K562 (cell line): ENCODE results near the gene RPS23. TPM values are rescaled to one million over a fixed set of nuclear protein-coding genes. Genes with fewer than 3 reads are reported as not detected.

Experiments used
- DIDO1 ChIP-seq: fragments of 450-650 bp; IDR thresholded peaks from 2 replicates; pipeline ENCODE4 v1.6.1; 2016; ENCODE audit warnings: low read depth, missing biosample characterization, missing genetic modification characterization
- HIVEP1 ChIP-seq: fragments of 250-450 bp; sonication (Bioruptor Pico); IDR thresholded peaks from 2 replicates; pipeline ENCODE4 v1.4.0; 2020; ENCODE audit warnings: mild to moderate bottlenecking
- KLF10 ChIP-seq: fragments of 250-450 bp; sonication (Bioruptor Pico); IDR thresholded peaks from 2 replicates; pipeline ENCODE4 v1.6.1; 2021; ENCODE audit warnings: matching md5 sums
- MAFG ChIP-seq: fragments of 450-650 bp; conservative IDR thresholded peaks from 2 replicates; pipeline ENCODE4 v1.6.1; 2016; ENCODE audit warnings: missing genetic modification characterization, missing compliant biosample characterization
- NONO ChIP-seq, 2 experiments: fragments of 200-400 bp in 1 of 2; fragments of 450-650 bp in 1 of 2; formaldehyde crosslinking in 1 of 2; IDR thresholded peaks; 2 replicates each; pipeline ENCODE4 v1.6.1; 2017; ENCODE audit warnings: low read depth in 2 of 2, mild to moderate bottlenecking in 2 of 2, moderate library complexity in 2 of 2, low read length in 1 of 2
- PHB2 ChIP-seq: fragments of 450-650 bp; IDR thresholded peaks from 2 replicates; pipeline ENCODE4 v1.6.1; 2017; ENCODE audit warnings: low read depth
- ZNF253 ChIP-seq: fragments of 250-450 bp; sonication (Bioruptor Pico); conservative IDR thresholded peaks from 2 replicates; pipeline ENCODE4 v1.6.1; 2021; ENCODE audit warnings: mild to moderate bottlenecking
- ZNF3 ChIP-seq: fragments of 250-450 bp; sonication (Bioruptor Pico); IDR thresholded peaks from 2 replicates; pipeline ENCODE4 v1.5.0; 2021; ENCODE audit warnings: mild to moderate bottlenecking, moderate library complexity
- ZNF583 ChIP-seq: fragments of 250-450 bp; sonication (Bioruptor Pico); IDR thresholded peaks from 2 replicates; pipeline ENCODE4 v1.4.0; 2020
- ZNF79 ChIP-seq: fragments of 250-450 bp; sonication (Bioruptor Pico); IDR thresholded peaks from 2 replicates; pipeline ENCODE4 v1.4.0; 2020; ENCODE audit warnings: low read depth, mild to moderate bottlenecking, moderate library complexity
- polyA plus RNA-seq, 8 experiments: library from polyadenylated mRNA; depleted of rRNA in 4 of 8; stranded (reverse) in 5 of 8; unstranded in 3 of 8; fragments of >200 nt; fragmentation: Nextera tagmentation in 2 of 8; fragmentation: Illumina TruSeq in 1 of 8; extraction: Ambion mirVana in 2 of 8; extraction: Trizol in 1 of 8; gene quantifications; 2 replicates each; pipeline versions ENCODE4 v1.2.1 to v1.2.3, GENCODE V29; 2011 to 2014; ENCODE audit warnings: inconsistent platforms in 1 of 8, missing spikeins in 1 of 8
- total RNA-seq, 7 experiments: library from RNA; depleted of rRNA in 6 of 7; stranded (reverse); fragments of >200 nt in 6 of 7; fragmentation: Illumina TruSeq in 2 of 7; extraction: Trizol in 2 of 7; gene quantifications; 2 replicates each; pipeline versions ENCODE4 v1.2.1 to v1.2.3, GENCODE V29; 2011 to 2021; ENCODE audit warnings: low replicate concordance in 1 of 7
- TF ChIP-seq, protein P1 (sequence below): fragments of 450-650 bp; IDR thresholded peaks from 2 replicates; pipeline ENCODE4 v1.6.1; 2017; ENCODE audit warnings: antibody characterized with exemption, mild to moderate bottlenecking
- TF ChIP-seq, protein P2 (sequence below), 2 experiments: IDR thresholded peaks in 1 of 2; conservative IDR thresholded peaks in 1 of 2; 2 replicates each; pipeline ENCODE4 v1.6.1; 2016; ENCODE audit warnings: low read depth in 2 of 2, mild to moderate bottlenecking in 1 of 2, missing compliant biosample characterization in 1 of 2, missing genetic modification characterization in 1 of 2, moderate library complexity in 1 of 2
- TF ChIP-seq, protein P3 (sequence below), 2 experiments: fragments of 450-650 bp; conservative IDR thresholded peaks; 2 replicates each; pipeline ENCODE4 v1.6.1; 2017; ENCODE audit warnings: mild to moderate bottlenecking in 2 of 2, moderate library complexity in 2 of 2
- TF ChIP-seq, protein P4 (sequence below): conservative IDR thresholded peaks from 2 replicates; pipeline ENCODE4 v1.6.1; 2011; ENCODE audit warnings: low read depth, mild to moderate bottlenecking, low read length; ENCODE audit not compliant: control insufficient read depth
- TF ChIP-seq, protein P5 (sequence below): sonication (generic); formaldehyde crosslinking; IDR thresholded peaks from 2 replicates; pipeline ENCODE4 v1.8.0; 2022; ENCODE audit warnings: mild to moderate bottlenecking, missing genetic modification reagents

The RPS23 gene
- total and polyA plus RNA-seq, 9 of the 15 experiments (the other 6 are each of a cell fraction or from before 2014, with no cell fraction given): 3,252 to 10,689 (median 6,302) TPM

DNA sequence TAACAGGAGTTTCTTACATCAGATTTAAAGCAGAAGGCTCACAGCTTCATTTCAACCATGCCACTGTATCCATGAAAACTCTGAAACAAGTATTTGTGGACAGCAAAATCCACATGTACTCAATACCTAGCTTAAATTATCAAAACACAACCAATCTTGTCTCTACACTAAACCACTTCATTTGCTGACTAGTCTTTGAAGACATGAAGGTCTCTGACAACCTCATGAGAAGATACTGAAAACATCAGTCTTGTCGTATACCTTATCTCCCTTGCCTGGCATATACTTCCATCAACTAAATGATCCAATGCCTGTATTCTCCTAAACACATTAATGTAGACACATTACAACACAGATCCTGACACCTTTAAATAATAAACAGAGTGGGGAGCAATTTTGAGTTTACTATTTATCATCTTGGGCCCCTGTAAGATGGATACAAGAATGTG lies 2.9 kb downstream of the RPS23 start (continued):
- TF ChIP-seq, protein P1, sequence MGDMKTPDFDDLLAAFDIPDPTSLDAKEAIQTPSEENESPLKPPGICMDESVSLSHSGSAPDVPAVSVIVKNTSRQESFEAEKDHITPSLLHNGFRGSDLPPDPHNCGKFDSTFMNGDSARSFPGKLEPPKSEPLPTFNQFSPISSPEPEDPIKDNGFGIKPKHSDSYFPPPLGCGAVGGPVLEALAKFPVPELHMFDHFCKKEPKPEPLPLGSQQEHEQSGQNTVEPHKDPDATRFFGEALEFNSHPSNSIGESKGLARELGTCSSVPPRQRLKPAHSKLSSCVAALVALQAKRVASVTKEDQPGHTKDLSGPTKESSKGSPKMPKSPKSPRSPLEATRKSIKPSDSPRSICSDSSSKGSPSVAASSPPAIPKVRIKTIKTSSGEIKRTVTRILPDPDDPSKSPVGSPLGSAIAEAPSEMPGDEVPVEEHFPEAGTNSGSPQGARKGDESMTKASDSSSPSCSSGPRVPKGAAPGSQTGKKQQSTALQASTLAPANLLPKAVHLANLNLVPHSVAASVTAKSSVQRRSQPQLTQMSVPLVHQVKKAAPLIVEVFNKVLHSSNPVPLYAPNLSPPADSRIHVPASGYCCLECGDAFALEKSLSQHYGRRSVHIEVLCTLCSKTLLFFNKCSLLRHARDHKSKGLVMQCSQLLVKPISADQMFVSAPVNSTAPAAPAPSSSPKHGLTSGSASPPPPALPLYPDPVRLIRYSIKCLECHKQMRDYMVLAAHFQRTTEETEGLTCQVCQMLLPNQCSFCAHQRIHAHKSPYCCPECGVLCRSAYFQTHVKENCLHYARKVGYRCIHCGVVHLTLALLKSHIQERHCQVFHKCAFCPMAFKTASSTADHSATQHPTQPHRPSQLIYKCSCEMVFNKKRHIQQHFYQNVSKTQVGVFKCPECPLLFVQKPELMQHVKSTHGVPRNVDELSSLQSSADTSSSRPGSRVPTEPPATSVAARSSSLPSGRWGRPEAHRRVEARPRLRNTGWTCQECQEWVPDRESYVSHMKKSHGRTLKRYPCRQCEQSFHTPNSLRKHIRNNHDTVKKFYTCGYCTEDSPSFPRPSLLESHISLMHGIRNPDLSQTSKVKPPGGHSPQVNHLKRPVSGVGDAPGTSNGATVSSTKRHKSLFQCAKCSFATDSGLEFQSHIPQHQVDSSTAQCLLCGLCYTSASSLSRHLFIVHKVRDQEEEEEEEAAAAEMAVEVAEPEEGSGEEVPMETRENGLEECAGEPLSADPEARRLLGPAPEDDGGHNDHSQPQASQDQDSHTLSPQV: no peak
- TF ChIP-seq NONO (IDR thresholded peaks at IDR 0.05; ENCODE audit: low read depth in 2 of 2, low read length in 1 of 2) (no peak), PHB2 (no peak), ZNF253 (peak; percentile 80; the same call in 1 of the 2 replicates), DIDO1 (tag) (no peak), ZNF3 (0 out of 2 replicates have a peak, but pooled peaks have one; percentile 55), HIVEP1 (CRISPR knock-in tag) (no peak), MAFG (no peak), ZNF583 (CRISPR knock-in tag) (no peak), KLF10 (peak; percentile 30; the same call in 1 of the 2 replicates), ZNF79 (CRISPR knock-in tag) (no peak)
- TF ChIP-seq, protein P2, sequence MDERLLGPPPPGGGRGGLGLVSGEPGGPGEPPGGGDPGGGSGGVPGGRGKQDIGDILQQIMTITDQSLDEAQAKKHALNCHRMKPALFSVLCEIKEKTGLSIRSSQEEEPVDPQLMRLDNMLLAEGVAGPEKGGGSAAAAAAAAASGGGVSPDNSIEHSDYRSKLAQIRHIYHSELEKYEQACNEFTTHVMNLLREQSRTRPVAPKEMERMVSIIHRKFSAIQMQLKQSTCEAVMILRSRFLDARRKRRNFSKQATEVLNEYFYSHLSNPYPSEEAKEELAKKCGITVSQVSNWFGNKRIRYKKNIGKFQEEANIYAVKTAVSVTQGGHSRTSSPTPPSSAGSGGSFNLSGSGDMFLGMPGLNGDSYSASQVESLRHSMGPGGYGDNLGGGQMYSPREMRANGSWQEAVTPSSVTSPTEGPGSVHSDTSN (CRISPR knock-in tag; IDR thresholded peaks at IDR 0.05; ENCODE audit: low read depth): no peak
- TF ChIP-seq, protein P2 (tag; conservative IDR thresholded peaks at IDR 0.05; ENCODE audit: low read depth): no peak
- TF ChIP-seq, protein P3, sequence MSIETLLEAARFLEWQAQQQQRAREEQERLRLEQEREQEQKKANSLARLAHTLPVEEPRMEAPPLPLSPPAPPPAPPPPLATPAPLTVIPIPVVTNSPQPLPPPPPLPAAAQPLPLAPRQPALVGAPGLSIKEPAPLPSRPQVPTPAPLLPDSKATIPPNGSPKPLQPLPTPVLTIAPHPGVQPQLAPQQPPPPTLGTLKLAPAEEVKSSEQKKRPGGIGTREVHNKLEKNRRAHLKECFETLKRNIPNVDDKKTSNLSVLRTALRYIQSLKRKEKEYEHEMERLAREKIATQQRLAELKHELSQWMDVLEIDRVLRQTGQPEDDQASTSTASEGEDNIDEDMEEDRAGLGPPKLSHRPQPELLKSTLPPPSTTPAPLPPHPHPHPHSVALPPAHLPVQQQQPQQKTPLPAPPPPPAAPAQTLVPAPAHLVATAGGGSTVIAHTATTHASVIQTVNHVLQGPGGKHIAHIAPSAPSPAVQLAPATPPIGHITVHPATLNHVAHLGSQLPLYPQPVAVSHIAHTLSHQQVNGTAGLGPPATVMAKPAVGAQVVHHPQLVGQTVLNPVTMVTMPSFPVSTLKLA (conservative IDR thresholded peaks at IDR 0.05): no peak
- TF ChIP-seq, protein P4, sequence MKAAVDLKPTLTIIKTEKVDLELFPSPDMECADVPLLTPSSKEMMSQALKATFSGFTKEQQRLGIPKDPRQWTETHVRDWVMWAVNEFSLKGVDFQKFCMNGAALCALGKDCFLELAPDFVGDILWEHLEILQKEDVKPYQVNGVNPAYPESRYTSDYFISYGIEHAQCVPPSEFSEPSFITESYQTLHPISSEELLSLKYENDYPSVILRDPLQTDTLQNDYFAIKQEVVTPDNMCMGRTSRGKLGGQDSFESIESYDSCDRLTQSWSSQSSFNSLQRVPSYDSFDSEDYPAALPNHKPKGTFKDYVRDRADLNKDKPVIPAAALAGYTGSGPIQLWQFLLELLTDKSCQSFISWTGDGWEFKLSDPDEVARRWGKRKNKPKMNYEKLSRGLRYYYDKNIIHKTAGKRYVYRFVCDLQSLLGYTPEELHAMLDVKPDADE: no peak
- TF ChIP-seq, protein P5, sequence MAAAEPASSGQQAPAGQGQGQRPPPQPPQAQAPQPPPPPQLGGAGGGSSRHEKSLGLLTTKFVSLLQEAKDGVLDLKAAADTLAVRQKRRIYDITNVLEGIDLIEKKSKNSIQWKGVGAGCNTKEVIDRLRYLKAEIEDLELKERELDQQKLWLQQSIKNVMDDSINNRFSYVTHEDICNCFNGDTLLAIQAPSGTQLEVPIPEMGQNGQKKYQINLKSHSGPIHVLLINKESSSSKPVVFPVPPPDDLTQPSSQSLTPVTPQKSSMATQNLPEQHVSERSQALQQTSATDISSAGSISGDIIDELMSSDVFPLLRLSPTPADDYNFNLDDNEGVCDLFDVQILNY (CRISPR knock-in tag): no peak
